ENCODE measurements around the gene HSD17B2.

HSD17B2 gene

DNA sequence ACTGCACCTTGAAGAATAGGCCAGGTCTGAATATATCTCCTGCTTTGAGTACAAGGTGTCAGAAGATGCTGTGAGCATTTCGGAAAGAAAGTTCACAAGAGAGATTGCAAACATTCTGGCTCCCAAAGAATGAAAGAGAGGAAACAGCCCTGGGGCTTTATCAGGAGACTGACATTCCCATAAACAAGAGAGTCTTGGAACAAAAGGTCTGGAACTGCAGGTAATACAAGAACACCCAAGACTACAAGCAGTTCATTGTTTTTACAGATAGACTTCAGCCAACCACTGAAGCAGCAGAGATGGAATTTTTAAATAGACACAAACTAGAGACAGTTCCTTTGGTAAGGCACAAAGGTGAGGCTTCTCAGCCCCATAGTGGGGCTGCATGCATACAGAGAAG, 14.4 kb downstream of the HSD17B2 start:
- no peak overlapping the region for H3K4me3 ChIP-seq (replicated peaks; ENCODE audit: insufficient read depth, low read length)
- no peak for DNase-seq (ENCODE audit: low read depth in 1 of 2, low spot score in 1 of 2)
- peaks cover 3% of the 10 kb centered on the region for H3K27me3 ChIP-seq (ENCODE audit: insufficient read depth, poor library complexity, severe bottlenecking)
- no peak for TF ChIP-seq GABPA (IDR thresholded peaks at IDR 0.05; ENCODE audit: low read depth)
- no peak overlapping the region for H3K27ac ChIP-seq (replicated peaks)

GRCh38 chr16:82050506-82050905, 15.5 kb downstream of the HSD17B2 start:
- TF ChIP-seq SPI1 (IDR thresholded peaks at IDR 0.05; ENCODE audit: borderline replicate concordance, low read depth) (no peak), GABPA (IDR thresholded peaks at IDR 0.05; ENCODE audit: low read depth) (no peak), POLR2AphosphoS5 (IDR thresholded peaks at IDR 0.05; ENCODE audit: low read depth) (no peak)
- TF ChIP-seq, protein P1, sequence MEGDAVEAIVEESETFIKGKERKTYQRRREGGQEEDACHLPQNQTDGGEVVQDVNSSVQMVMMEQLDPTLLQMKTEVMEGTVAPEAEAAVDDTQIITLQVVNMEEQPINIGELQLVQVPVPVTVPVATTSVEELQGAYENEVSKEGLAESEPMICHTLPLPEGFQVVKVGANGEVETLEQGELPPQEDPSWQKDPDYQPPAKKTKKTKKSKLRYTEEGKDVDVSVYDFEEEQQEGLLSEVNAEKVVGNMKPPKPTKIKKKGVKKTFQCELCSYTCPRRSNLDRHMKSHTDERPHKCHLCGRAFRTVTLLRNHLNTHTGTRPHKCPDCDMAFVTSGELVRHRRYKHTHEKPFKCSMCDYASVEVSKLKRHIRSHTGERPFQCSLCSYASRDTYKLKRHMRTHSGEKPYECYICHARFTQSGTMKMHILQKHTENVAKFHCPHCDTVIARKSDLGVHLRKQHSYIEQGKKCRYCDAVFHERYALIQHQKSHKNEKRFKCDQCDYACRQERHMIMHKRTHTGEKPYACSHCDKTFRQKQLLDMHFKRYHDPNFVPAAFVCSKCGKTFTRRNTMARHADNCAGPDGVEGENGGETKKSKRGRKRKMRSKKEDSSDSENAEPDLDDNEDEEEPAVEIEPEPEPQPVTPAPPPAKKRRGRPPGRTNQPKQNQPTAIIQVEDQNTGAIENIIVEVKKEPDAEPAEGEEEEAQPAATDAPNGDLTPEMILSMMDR (IDR thresholded peaks at IDR 0.05; ENCODE audit: insufficient read depth, low read length), result no peak
- TF ChIP-seq, protein P2, sequence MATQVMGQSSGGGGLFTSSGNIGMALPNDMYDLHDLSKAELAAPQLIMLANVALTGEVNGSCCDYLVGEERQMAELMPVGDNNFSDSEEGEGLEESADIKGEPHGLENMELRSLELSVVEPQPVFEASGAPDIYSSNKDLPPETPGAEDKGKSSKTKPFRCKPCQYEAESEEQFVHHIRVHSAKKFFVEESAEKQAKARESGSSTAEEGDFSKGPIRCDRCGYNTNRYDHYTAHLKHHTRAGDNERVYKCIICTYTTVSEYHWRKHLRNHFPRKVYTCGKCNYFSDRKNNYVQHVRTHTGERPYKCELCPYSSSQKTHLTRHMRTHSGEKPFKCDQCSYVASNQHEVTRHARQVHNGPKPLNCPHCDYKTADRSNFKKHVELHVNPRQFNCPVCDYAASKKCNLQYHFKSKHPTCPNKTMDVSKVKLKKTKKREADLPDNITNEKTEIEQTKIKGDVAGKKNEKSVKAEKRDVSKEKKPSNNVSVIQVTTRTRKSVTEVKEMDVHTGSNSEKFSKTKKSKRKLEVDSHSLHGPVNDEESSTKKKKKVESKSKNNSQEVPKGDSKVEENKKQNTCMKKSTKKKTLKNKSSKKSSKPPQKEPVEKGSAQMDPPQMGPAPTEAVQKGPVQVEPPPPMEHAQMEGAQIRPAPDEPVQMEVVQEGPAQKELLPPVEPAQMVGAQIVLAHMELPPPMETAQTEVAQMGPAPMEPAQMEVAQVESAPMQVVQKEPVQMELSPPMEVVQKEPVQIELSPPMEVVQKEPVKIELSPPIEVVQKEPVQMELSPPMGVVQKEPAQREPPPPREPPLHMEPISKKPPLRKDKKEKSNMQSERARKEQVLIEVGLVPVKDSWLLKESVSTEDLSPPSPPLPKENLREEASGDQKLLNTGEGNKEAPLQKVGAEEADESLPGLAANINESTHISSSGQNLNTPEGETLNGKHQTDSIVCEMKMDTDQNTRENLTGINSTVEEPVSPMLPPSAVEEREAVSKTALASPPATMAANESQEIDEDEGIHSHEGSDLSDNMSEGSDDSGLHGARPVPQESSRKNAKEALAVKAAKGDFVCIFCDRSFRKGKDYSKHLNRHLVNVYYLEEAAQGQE (IDR thresholded peaks at IDR 0.05; ENCODE audit: insufficient replicate concordance, low read depth), result no peak
- DNase-seq (ENCODE audit: low read depth in 1 of 2, low spot score in 1 of 2), result no peak
- Histone ChIP-seq H3K27me3 (ENCODE audit: insufficient read depth, poor library complexity, severe bottlenecking) (peaks cover 3% of the 10 kb centered on the region), H3K27ac (replicated peaks) (no peak overlapping the region), H3K4me3 (replicated peaks; ENCODE audit: insufficient read depth, low read length) (no peak overlapping the region)

DNA sequence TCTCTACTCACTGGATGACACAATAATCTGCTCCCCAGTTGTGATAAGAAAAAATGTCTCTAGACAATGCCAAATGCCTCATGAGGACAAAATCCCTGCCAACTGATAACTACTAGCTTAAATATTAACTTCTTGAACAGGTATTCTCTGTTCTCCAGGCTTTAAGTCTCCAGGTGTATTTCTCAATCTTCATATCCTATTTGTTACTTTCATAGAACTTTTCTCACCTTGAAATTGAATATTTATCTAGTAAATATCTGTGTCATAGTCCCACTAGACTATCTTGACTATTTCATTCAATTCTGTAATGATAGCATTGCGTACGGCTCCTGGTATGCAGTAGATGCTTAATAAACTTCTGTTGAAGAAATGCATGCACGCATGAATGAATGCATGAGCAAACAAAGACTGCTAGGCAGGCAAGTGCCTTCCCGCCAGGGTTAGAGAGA, 15.9 kb downstream of the HSD17B2 start:
- TF ChIP-seq, protein P1 (IDR thresholded peaks at IDR 0.05; ENCODE audit: insufficient read depth, low read length), result no peak
- no peak for TF ChIP-seq GABPA (IDR thresholded peaks at IDR 0.05; ENCODE audit: low read depth)
- TF ChIP-seq, protein P2 (IDR thresholded peaks at IDR 0.05; ENCODE audit: insufficient replicate concordance, low read depth), result no peak
- TF ChIP-seq POLR2AphosphoS5 (IDR thresholded peaks at IDR 0.05; ENCODE audit: low read depth), result no peak
- no peak for TF ChIP-seq SPI1 (IDR thresholded peaks at IDR 0.05; ENCODE audit: borderline replicate concordance, low read depth)
- no peak for DNase-seq (ENCODE audit: low read depth in 1 of 2, low spot score in 1 of 2)
- Histone ChIP-seq H3K4me3 (replicated peaks; ENCODE audit: insufficient read depth, low read length) (no peak overlapping the region), H3K27me3 (ENCODE audit: insufficient read depth, poor library complexity, severe bottlenecking) (peaks cover 3% of the 10 kb centered on the region), H3K27ac (replicated peaks) (no peak overlapping the region)

DNA sequence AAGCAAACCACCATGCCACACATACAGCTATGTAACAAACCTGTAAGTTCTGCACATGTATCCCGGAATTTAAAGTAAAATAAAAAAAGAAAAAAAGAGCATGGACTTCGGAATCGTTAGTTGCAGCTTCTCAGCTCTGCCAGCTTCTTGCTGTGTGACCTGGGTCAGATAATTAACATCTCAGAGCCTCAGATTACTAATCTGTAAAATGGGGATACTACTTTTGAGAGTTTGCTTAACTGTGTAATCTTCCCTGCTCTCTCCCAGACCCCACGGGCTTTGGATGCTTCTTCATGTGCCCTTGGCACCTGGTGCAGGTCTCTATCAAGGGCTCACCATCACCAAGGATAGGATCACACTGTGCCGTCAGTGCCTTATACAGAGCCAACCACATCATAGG, 16.6 kb downstream of the HSD17B2 start:
- no peak overlapping the region for H3K27ac ChIP-seq (replicated peaks)
- no peak for DNase-seq (ENCODE audit: low read depth in 1 of 2, low spot score in 1 of 2)
- H3K27me3 ChIP-seq (ENCODE audit: insufficient read depth, poor library complexity, severe bottlenecking), result peaks cover 8% of the 10 kb centered on the region
- TF ChIP-seq, protein P1 (IDR thresholded peaks at IDR 0.05; ENCODE audit: insufficient read depth, low read length), result no peak
- no peak for TF ChIP-seq POLR2AphosphoS5 (IDR thresholded peaks at IDR 0.05; ENCODE audit: low read depth)
- TF ChIP-seq, protein P2 (IDR thresholded peaks at IDR 0.05; ENCODE audit: insufficient replicate concordance, low read depth), result no peak
- TF ChIP-seq GABPA (IDR thresholded peaks at IDR 0.05; ENCODE audit: low read depth), result no peak
- no peak for TF ChIP-seq SPI1 (IDR thresholded peaks at IDR 0.05; ENCODE audit: borderline replicate concordance, low read depth)
- no peak overlapping the region for H3K4me3 ChIP-seq (replicated peaks; ENCODE audit: insufficient read depth, low read length)
